GM12891 (cell line): ENCODE measurements around the gene THUMPD2.

Source experiments
- PAX5 ChIP-seq: IDR thresholded peaks from 2 replicates; pipeline ENCODE4 v1.6.1; 2011; ENCODE audit warnings: low read length, moderate library complexity, mild to moderate bottlenecking; ENCODE audit not compliant: insufficient read depth, severe bottlenecking
- POLR2A ChIP-seq: IDR thresholded peaks from 2 replicates; pipeline ENCODE4 v1.6.1; 2011; ENCODE audit warnings: low read depth, low read length, control low read depth
- POLR2AphosphoS5 ChIP-seq: IDR thresholded peaks from 2 replicates; pipeline ENCODE4 v1.6.1; 2011; ENCODE audit warnings: low read depth, low read length, control low read depth
- SPI1 ChIP-seq: IDR thresholded peaks from 2 replicates; pipeline ENCODE4 v1.6.1; 2011; ENCODE audit warnings: low read depth, low read length, control low read depth

GRCh38 chr2:39738936-39739335 lies 40.1 kb downstream of the THUMPD2 start:
- no peak for TF ChIP-seq POLR2A
- TF ChIP-seq POLR2AphosphoS5, result no peak
- no peak for TF ChIP-seq PAX5
- no peak for TF ChIP-seq SPI1
